Measurements from ENCODE around the gene SLFN5.
"Not testable (repeated sequence)": the region's sequence is repeated elsewhere in the genome, so short reads cannot be mapped to it uniquely, and the experiment has no call there.

The SLFN5 gene

GRCh38 chr17:35242158-35242804 lies 591 bp upstream of the SLFN5 start:
- peak in 15 of 58 donors; percentile 6 to 65 (median 21) for DNase-seq

GRCh38 chr17:35243561-35244340 lies 879 bp downstream of the SLFN5 start:
- peak in 14 of 58 donors; percentile 8 to 76 (median 28) for DNase-seq

GRCh38 chr17:35244341-35245195 lies 1.7 kb downstream of the SLFN5 start:
- peak in 3 of 58 donors; percentile 23 to 41 (median 25) for DNase-seq

GRCh38 chr17:35245196-35245486 lies 2.3 kb downstream of the SLFN5 start:
- no peak for DNase-seq

GRCh38 chr17:35252651-35253050 lies 9.8 kb downstream of the SLFN5 start:
- DNase-seq, result no peak

GRCh38 chr17:35254107-35254773 lies 11.4 kb downstream of the SLFN5 start:
- DNase-seq, result peak in 12 of 58 donors; percentile 3 to 30 (median 10)

GRCh38 chr17:35255316-35255715 lies 12.4 kb downstream of the SLFN5 start:
- no peak for DNase-seq

- no peak for DNase-seq
These were observed 13.8 kb downstream of the SLFN5 start for GRCh38 chr17:35256629-35257028.

GRCh38 chr17:35257208-35257659 lies 14.4 kb downstream of the SLFN5 start:
- no peak for DNase-seq

GRCh38 chr17:35259001-35259400 lies 16.1 kb downstream of the SLFN5 start:
- no peak for DNase-seq

GRCh38 chr17:35265071-35265470 lies 22.2 kb downstream of the SLFN5 start:
- DNase-seq, result no peak

GRCh38 chr17:35265566-35266141 lies 22.8 kb downstream of the SLFN5 start:
- no peak for DNase-seq

- DNase-seq, result not testable (repeated sequence)
These were observed 31.5 kb downstream of the SLFN5 start for GRCh38 chr17:35274167-35275066.

- DNase-seq, result not testable (repeated sequence)
These were observed 35.6 kb downstream of the SLFN5 start for GRCh38 chr17:35278454-35278853.

GRCh38 chr17:35278876-35279275 lies 36.0 kb downstream of the SLFN5 start:
- not testable (repeated sequence) for DNase-seq

- DNase-seq, result no peak
These were observed 40.9 kb downstream of the SLFN5 start for GRCh38 chr17:35283767-35284166.

- no peak for DNase-seq
These were observed 42.1 kb downstream of the SLFN5 start for GRCh38 chr17:35284955-35285354.

- DNase-seq, result no peak
These were observed 43.4 kb downstream of the SLFN5 start for GRCh38 chr17:35286120-35286781.

GRCh38 chr17:35287286-35287811 lies 44.5 kb downstream of the SLFN5 start:
- DNase-seq, result no peak

All from anterior cingulate cortex (tissue), 58 donors.